ENCODE data around the gene NFIB.

The NFIB gene

DNA sequence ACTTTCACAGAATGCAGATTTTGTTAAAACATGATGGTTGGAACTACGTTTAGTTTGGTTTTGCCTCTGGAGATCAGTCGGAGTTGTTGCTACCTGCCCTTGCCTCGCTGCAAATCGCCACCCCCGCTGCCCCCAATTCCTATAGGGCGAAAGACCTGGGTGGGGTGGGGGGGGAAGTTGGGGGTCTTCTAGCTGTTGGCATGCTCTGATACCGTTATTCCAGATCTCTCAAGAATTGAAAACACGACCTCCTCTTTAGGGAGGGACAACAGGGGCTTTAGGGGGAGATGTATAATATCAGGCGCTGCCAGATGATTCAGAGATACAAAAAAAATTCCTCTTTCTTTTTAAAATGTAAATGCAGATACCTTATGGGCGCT lies 36.4 kb upstream of the NFIB start:
- no peak overlapping the region for H3K4me3 Mint-ChIP-seq
- TF ChIP-seq, protein P1, sequence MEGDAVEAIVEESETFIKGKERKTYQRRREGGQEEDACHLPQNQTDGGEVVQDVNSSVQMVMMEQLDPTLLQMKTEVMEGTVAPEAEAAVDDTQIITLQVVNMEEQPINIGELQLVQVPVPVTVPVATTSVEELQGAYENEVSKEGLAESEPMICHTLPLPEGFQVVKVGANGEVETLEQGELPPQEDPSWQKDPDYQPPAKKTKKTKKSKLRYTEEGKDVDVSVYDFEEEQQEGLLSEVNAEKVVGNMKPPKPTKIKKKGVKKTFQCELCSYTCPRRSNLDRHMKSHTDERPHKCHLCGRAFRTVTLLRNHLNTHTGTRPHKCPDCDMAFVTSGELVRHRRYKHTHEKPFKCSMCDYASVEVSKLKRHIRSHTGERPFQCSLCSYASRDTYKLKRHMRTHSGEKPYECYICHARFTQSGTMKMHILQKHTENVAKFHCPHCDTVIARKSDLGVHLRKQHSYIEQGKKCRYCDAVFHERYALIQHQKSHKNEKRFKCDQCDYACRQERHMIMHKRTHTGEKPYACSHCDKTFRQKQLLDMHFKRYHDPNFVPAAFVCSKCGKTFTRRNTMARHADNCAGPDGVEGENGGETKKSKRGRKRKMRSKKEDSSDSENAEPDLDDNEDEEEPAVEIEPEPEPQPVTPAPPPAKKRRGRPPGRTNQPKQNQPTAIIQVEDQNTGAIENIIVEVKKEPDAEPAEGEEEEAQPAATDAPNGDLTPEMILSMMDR (IDR thresholded peaks at IDR 0.05; ENCODE audit: unreplicated experiment in 3 of 3), result no peak
- peaks cover 50% of the 10 kb centered on the region for H3K27me3 Mint-ChIP-seq (ENCODE audit: low read depth)
- peaks cover 72% of the 10 kb centered on the region for H3K4me1 Mint-ChIP-seq
- H3K9me3 Mint-ChIP-seq, result no peaks in the 10 kb centered on the region
- H3K27ac Mint-ChIP-seq, result no peak overlapping the region
- H3K36me3 Mint-ChIP-seq (ENCODE audit: low read depth), result no peaks in the 10 kb centered on the region

DNA sequence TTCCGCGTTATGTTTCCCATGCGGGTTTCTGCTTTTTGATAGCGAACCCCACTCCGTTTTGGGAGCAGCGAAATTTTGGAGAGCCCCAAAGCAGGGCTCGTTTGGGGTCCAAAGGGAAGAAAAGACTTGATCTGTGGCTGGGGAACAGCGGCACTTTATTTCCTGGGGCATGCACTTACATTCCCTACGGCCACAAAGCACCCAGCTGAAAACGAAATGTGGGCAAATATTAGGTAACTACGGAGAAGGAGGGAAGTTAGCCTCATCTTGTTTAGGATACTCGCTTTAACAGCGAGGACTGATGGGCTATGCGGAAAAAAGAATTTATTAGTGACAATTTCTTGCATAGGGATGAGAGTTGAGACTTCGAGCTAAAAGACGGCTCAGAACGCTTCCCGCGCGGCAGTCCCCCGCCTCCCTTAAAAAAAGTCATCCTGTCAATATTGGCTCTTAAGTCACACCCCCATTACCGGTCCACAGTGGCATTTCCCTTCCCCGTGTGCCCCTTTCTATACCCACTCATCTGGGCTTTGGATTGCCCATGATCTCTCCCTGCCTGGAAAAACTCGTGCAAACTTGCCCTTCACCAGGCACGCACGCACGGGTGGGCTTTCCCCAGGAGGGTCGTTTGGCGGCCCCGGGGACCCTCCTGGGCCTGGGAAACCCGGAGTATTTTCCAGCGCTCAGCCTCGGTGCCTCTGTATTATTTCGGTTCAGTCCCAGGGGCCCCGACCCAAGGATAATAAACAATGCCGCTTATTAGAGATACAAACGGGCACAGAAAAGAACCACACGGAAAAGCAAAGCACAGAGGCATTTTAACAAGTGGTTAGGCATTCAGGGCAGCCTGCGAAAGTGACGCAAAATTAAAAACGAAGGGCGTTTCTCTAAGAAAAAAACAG lies 35.8 kb upstream of the NFIB start:
- no peak overlapping the region for H3K27ac Mint-ChIP-seq
- H3K9me3 Mint-ChIP-seq, result no peaks in the 10 kb centered on the region
- H3K36me3 Mint-ChIP-seq (ENCODE audit: low read depth), result no peaks in the 10 kb centered on the region
- H3K4me1 Mint-ChIP-seq, result peaks cover 66% of the 10 kb centered on the region
- peaks cover 50% of the 10 kb centered on the region for H3K27me3 Mint-ChIP-seq (ENCODE audit: low read depth)
- H3K4me3 Mint-ChIP-seq, result no peak overlapping the region
- TF ChIP-seq, protein P1 (IDR thresholded peaks at IDR 0.05; ENCODE audit: unreplicated experiment in 3 of 3), result no peak

DNA sequence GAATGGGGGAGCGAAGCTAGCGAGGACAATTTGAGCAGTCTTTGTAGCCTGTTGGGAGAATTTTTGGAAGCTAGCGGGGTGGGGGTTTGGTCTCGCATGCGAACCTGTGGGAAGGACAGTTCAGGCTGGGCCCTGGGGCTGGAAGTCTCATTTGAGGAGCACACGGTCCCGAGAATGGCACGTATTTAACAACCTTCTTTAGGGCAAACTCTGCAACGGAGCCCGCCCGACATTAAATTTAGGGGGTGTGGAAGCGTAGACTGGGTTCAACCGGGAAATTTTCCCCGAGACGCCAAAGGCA lies 35.2 kb upstream of the NFIB start:
- Mint-ChIP-seq H3K27ac (no peak overlapping the region), H3K9me3 (no peaks in the 10 kb centered on the region), H3K27me3 (ENCODE audit: low read depth) (peaks cover 50% of the 10 kb centered on the region), H3K4me1 (peaks cover 60% of the 10 kb centered on the region), H3K4me3 (no peak overlapping the region), H3K36me3 (ENCODE audit: low read depth) (no peaks in the 10 kb centered on the region)
- TF ChIP-seq, protein P1 (IDR thresholded peaks at IDR 0.05; ENCODE audit: unreplicated experiment in 3 of 3), result no peak

DNA sequence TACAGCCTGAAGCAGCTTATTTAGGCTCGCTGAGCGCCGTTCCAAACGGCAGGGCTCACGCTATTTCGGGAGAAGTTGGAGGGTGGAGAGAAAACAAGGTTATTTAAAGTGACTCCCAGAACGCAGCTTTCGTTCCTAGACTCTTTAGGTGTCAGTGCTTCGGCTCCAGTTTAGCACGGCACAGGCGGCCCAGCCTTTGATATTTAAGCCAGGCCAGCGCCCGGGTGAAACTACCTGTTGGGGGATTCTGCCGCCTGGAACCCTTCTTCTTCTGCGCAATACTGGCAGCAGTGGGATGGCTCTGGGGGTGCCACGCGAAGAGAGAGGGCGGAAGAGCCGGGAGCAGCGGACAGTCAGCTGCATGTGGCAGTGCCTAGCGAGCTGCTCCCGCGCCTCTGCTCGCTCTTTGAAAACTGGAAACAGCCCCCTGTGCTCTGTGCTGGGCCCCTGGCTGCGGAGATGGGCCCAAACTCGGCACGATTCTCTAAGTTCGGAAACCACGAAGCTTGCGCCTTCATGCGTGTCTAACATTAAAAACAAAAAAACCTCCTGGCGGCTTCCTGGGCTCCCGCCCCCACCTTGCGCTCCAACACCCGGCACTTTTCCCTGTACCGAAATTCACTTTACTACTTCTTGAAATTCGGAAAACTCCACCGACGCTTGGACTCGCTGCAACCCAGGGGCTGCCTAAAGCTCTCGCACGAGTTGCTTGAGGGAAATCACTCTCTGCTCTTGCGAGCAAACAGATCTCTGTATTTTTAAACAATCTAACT lies 34.6 kb upstream of the NFIB start:
- TF ChIP-seq, protein P1 (IDR thresholded peaks at IDR 0.05; ENCODE audit: unreplicated experiment in 3 of 3), result no peak
- H3K4me3 Mint-ChIP-seq, result no peak overlapping the region
- H3K4me1 Mint-ChIP-seq, result peaks cover 55% of the 10 kb centered on the region
- H3K9me3 Mint-ChIP-seq, result no peaks in the 10 kb centered on the region
- no peak overlapping the region for H3K27ac Mint-ChIP-seq
- peaks cover 50% of the 10 kb centered on the region for H3K27me3 Mint-ChIP-seq (ENCODE audit: low read depth)
- no peaks in the 10 kb centered on the region for H3K36me3 Mint-ChIP-seq (ENCODE audit: low read depth)

DNA sequence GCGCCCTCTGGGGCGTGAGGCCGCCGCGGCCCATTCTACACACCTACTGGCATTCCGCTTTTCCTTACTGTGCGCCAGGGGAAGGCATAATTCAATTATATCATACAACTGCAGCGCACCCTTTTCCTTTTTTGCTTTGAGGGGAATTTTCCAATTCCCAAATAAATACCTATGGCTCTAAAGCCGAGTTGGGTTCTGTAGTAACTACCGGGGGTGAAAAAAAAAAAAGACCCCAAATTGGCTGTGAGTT lies 34.1 kb upstream of the NFIB start:
- Mint-ChIP-seq H3K4me1 (peaks cover 50% of the 10 kb centered on the region), H3K27me3 (ENCODE audit: low read depth) (peaks cover 50% of the 10 kb centered on the region), H3K9me3 (no peaks in the 10 kb centered on the region), H3K4me3 (no peak overlapping the region), H3K36me3 (ENCODE audit: low read depth) (no peaks in the 10 kb centered on the region), H3K27ac (no peak overlapping the region)
- TF ChIP-seq, protein P1 (IDR thresholded peaks at IDR 0.05; ENCODE audit: unreplicated experiment in 3 of 3), result no peak
